Thyroid gland (tissue), 4 donors: ENCODE results near the gene ERICH6.

Experiments used
- CTCF ChIP-seq, 6 experiments: fragments of 200-600 bp in 3 of 6; fragments of 450-650 bp in 3 of 6; sonication (generic) in 3 of 6; IDR thresholded peaks; one replicate each; pipeline ENCODE4 v1.5.1; 2016 to 2019; ENCODE audit warnings: antibody characterized with exemption in 6 of 6, mild to moderate bottlenecking in 2 of 6, inconsistent platforms in 1 of 6, moderate library complexity in 1 of 6
- POLR2A ChIP-seq, 2 donors: fragments of 450-650 bp; IDR thresholded peaks; one replicate each; pipeline ENCODE4 v1.6.1; 2017; ENCODE audit warnings: antibody characterized with exemption in 2 of 2, mild to moderate bottlenecking in 2 of 2, moderate library complexity in 1 of 2

DNA sequence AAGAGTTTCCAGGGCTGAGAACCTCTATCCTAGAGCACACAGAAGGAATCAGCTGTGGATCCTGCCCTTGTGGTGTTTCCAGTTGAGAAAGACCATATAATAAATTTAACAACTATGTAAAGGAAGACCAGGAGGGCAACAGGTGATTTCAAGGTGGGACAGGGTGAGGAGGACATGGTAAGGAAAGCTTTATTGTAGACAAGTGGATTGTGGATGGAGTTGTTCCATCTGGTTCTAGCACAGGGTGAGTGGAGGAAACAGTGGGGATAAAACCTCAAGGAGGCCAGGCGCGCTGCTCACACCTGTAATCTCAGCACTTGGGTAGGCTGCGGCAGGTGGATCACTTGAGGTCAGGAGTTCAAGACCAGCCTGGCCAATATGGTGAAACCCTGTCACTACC, 42.1 kb upstream of the ERICH6 start:
- TF ChIP-seq POLR2A (IDR thresholded peaks at IDR 0.05) (no peak), CTCF (IDR thresholded peaks at IDR 0.05) (no peak)
